ENCODE results near the gene CD59.

GRCh38 chr11:33766085-33766484 lies 29.9 kb upstream of the CD59 start:
- TF ChIP-seq RUNX3 (IDR thresholded peaks at IDR 0.05; ENCODE audit: low read length) (no peak), SRF (IDR thresholded peaks at IDR 0.05; ENCODE audit: low read depth in 2 of 2, low read length in 2 of 2) (no peak), ATF3 (IDR thresholded peaks at IDR 0.05; ENCODE audit: borderline replicate concordance, extremely low read depth, low read depth, low read length) (no peak), BMI1 (IDR thresholded peaks at IDR 0.05; ENCODE audit: borderline replicate concordance) (no peak), SUPT20H (IDR thresholded peaks at IDR 0.05; ENCODE audit: borderline replicate concordance, control insufficient read depth, low read depth, low read length) (no peak), MEF2A (IDR thresholded peaks at IDR 0.05; ENCODE audit: insufficient read depth, low read depth, low read length) (no peak), HDGF (IDR thresholded peaks at IDR 0.05) (no peak), NFIC (IDR thresholded peaks at IDR 0.05; ENCODE audit: low read depth, low read length) (no peak)
- TF ChIP-seq, protein P1, sequence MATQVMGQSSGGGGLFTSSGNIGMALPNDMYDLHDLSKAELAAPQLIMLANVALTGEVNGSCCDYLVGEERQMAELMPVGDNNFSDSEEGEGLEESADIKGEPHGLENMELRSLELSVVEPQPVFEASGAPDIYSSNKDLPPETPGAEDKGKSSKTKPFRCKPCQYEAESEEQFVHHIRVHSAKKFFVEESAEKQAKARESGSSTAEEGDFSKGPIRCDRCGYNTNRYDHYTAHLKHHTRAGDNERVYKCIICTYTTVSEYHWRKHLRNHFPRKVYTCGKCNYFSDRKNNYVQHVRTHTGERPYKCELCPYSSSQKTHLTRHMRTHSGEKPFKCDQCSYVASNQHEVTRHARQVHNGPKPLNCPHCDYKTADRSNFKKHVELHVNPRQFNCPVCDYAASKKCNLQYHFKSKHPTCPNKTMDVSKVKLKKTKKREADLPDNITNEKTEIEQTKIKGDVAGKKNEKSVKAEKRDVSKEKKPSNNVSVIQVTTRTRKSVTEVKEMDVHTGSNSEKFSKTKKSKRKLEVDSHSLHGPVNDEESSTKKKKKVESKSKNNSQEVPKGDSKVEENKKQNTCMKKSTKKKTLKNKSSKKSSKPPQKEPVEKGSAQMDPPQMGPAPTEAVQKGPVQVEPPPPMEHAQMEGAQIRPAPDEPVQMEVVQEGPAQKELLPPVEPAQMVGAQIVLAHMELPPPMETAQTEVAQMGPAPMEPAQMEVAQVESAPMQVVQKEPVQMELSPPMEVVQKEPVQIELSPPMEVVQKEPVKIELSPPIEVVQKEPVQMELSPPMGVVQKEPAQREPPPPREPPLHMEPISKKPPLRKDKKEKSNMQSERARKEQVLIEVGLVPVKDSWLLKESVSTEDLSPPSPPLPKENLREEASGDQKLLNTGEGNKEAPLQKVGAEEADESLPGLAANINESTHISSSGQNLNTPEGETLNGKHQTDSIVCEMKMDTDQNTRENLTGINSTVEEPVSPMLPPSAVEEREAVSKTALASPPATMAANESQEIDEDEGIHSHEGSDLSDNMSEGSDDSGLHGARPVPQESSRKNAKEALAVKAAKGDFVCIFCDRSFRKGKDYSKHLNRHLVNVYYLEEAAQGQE (IDR thresholded peaks at IDR 0.05; ENCODE audit: low read depth, low read length), result no peak
- TF ChIP-seq, protein P2, sequence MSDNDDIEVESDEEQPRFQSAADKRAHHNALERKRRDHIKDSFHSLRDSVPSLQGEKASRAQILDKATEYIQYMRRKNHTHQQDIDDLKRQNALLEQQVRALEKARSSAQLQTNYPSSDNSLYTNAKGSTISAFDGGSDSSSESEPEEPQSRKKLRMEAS (IDR thresholded peaks at IDR 0.05; ENCODE audit: low read depth, low read length), result no peak
- TF ChIP-seq, protein P3, sequence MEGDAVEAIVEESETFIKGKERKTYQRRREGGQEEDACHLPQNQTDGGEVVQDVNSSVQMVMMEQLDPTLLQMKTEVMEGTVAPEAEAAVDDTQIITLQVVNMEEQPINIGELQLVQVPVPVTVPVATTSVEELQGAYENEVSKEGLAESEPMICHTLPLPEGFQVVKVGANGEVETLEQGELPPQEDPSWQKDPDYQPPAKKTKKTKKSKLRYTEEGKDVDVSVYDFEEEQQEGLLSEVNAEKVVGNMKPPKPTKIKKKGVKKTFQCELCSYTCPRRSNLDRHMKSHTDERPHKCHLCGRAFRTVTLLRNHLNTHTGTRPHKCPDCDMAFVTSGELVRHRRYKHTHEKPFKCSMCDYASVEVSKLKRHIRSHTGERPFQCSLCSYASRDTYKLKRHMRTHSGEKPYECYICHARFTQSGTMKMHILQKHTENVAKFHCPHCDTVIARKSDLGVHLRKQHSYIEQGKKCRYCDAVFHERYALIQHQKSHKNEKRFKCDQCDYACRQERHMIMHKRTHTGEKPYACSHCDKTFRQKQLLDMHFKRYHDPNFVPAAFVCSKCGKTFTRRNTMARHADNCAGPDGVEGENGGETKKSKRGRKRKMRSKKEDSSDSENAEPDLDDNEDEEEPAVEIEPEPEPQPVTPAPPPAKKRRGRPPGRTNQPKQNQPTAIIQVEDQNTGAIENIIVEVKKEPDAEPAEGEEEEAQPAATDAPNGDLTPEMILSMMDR (IDR thresholded peaks at IDR 0.05 in 2 of 3, conservative IDR thresholded peaks at IDR 0.05 in 1 of 3; ENCODE audit: control insufficient read depth in 2 of 3, extremely low read depth in 1 of 3, insufficient read depth in 1 of 3, low read depth in 3 of 3, low read length in 3 of 3), result no peak
